GM18867 (cell line): ENCODE measurements around the gene PDRG1.

Source experiments
- ATAC-seq: cut with Tn5 transposase; IDR thresholded peaks from one replicate; pipeline ENCODE4 v1.9.1; 2021; ENCODE audit warnings: mild to moderate bottlenecking, moderate library complexity; ENCODE audit not compliant: unreplicated experiment

Gene PDRG1

GRCh38 chr20:31951530-31952453 lies at the start of gene PDRG1:
PDRG1 (minus strand) TSS chr20:31952046; CDS start chr20:31951961, 85 bp downstream.
- peak; percentile 93 for ATAC-seq

GRCh38 chr20:31998246-31998645 lies 46.4 kb upstream of the PDRG1 start:
- no peak for ATAC-seq

DNA sequence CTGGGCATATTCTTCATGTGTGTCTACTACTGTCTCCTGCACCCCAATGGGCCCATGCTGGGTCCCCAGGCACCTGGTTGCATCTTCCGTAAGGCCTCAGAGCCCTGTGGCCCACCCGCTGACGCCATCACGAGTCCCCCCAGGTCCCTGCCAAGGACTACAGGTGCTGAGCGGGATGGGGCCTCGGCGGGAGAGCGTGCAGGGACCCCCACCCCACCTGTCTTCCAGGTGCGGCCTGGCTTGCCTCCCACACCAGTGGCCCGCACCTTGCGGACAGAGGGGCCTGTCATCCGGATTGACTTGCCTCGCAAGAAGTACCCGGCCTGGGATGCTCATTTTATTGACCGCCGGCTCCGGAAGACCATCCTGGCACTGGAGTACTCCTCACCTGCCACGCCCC lies 45.1 kb upstream of the PDRG1 start:
- ATAC-seq = no peak

GRCh38 chr20:31992086-31992485 lies 40.2 kb upstream of the PDRG1 start:
- no peak for ATAC-seq

DNA sequence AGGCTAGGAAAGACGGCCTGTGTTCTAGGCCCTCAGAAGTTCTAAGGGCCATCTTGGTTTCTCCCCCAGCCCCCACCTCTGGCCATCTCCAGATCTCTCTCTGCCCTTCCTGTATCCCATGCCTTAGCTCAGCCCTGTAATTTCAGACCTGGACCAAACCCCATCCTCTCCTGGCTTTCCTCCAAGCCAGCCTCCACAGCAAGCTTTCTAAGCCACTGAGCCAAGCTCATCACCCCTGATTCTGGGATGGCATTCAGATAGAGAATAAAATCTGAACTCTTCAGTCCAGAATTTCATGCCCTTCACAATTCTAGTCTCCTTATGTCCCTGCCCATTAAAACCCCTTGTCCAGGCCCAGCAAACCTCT lies 39.5 kb upstream of the PDRG1 start:
- ATAC-seq = no peak

- ATAC-seq = no peak
Measured at GRCh38 chr20:31990641-31991338, 38.9 kb upstream of the PDRG1 start.

DNA sequence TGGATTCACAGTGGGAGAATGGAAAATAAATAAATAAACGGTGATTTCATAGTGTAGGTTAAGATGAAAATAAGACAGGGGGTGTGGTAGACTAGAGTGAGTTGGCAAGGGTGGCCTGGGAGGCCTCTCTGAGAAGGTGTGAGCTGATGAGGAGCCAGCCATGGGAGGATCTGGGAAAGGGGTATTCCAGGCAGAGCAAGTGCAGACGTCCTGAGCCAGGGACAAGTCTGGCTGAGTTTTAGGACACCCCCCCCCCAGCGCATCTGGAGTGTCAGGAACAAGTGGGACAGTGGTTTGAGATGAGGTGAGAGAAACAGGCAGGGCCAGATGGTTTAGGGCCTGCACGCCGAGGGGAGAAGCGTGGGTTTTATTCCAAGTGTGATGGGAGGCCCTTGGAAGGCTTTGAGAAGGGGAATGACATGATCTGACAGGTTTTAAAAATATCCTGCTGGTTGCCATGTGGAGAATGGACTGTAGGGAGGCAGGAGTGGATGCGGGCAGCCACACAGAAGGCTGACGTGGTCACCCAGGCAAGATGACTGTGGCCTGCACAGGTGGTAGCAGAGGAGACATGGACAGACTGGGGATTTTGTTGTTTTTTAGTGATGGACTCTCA lies 37.3 kb upstream of the PDRG1 start:
- no peak for ATAC-seq

GRCh38 chr20:31988430-31989015 lies 36.7 kb upstream of the PDRG1 start:
- no peak for ATAC-seq

- no peak for ATAC-seq
Measured at GRCh38 chr20:31987744-31988143, 35.9 kb upstream of the PDRG1 start.

- no peak for ATAC-seq
Measured at GRCh38 chr20:31984981-31985471, 33.2 kb upstream of the PDRG1 start.

- no peak for ATAC-seq
Measured at GRCh38 chr20:31981784-31982183, 29.9 kb upstream of the PDRG1 start.

GRCh38 chr20:31979713-31980426 lies 28.0 kb upstream of the PDRG1 start:
- ATAC-seq = no peak

GRCh38 chr20:31977080-31977479 lies 25.2 kb upstream of the PDRG1 start:
- no peak for ATAC-seq

- no peak for ATAC-seq
Measured at GRCh38 chr20:31975874-31976273, 24.0 kb upstream of the PDRG1 start.

GRCh38 chr20:31974951-31975487 lies 23.2 kb upstream of the PDRG1 start:
- no peak for ATAC-seq

DNA sequence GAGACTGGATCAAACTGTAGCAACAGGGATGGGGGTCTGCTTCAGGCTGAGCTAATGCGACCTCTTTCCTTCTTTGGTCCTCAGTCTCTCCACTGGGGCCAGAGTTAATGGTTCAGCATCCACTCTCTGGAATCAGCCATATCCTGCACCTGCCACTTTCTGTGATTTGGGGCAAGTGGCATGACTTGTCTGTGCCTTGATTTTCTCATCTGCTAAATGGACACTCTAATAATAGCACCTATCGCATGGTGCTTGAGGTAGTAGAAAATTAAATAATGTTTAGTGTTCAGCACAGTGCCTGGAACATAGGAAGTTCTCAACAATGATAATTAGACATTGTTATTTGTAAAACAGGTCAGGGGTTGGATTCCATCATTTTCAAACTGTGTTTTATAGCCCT lies 22.4 kb upstream of the PDRG1 start:
- no peak for ATAC-seq

- no peak for ATAC-seq
Measured at GRCh38 chr20:31972471-31973021, 20.7 kb upstream of the PDRG1 start.

DNA sequence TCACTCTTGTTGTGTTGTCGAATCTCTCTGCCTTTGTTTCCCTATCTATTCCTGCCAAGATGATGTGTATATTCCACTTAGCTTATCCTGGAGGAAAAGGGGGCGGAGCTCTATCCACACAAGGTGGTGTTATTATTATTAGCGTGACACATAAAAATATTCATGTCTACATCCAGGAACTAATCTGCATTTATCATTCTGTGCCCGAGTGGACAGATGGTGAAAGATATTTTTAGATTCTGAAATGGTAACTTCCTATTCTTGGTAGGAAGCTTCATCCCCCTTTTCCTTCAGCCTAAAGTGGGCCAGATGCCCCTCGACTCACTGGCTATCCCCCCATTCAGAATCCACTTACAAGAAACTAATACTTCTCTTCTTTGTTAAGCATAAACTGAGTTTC lies 18.1 kb upstream of the PDRG1 start:
- no peak for ATAC-seq

- ATAC-seq = no peak
Measured at GRCh38 chr20:31968291-31969126, 16.7 kb upstream of the PDRG1 start.
